Right cardiac atrium (tissue), 5 donors: Measurements from ENCODE around the gene CRLF2. TPM values are rescaled to one million over a fixed set of nuclear protein-coding genes. Genes with fewer than 3 reads are reported as not detected.
"Not testable (repeated sequence)": the region's sequence is repeated elsewhere in the genome, so short reads cannot be mapped to it uniquely, and the experiment has no call there.

Experiments used
- ATAC-seq, 2 donors: fragments of 200-7000 bp; cut with Tn5 transposase; one replicate each; pipeline versions ENCODE4 v1.8.0 to v1.9.1; 2020; ENCODE audit warnings: moderate library complexity in 2 of 2, mild to moderate bottlenecking in 1 of 2
- DNase-seq, 3 donors: peaks; one replicate each; pipeline ENCODE4 v3.0.0-alpha.2; 2020
- H3K27ac ChIP-seq: one replicate; pipeline ENCODE4 v1.5.1; 2013; ENCODE audit warnings: mild to moderate bottlenecking, low read length, control low read depth, moderate library complexity
- H3K27me3 ChIP-seq: one replicate; pipeline ENCODE4 v1.6.1; 2013; ENCODE audit not compliant: control insufficient read depth, insufficient read depth
- H3K4me1 ChIP-seq: one replicate; pipeline ENCODE4 v1.6.1; 2013; ENCODE audit warnings: low read length; ENCODE audit not compliant: control insufficient read depth, insufficient read depth
- H3K4me3 ChIP-seq: one replicate; pipeline ENCODE4 v1.5.1; 2013; ENCODE audit warnings: low read length, control low read depth
- H3K9me3 ChIP-seq: one replicate; pipeline ENCODE4 v1.6.1; 2013; ENCODE audit warnings: low read length; ENCODE audit not compliant: control insufficient read depth
- WGBS: extraction: QIAGEN DNeasy Blood & Tissue Kit; methylation state at CpG from one replicate; pipeline ENCODE4 v1.1.7; 2013; 5-methylcytosine and 5-hydroxymethylcytosine counted together
- intact Hi-C, 4 donors: fragments of 100-400 bp; cut with DNase I; formaldehyde crosslinking; loops; one replicate each; pipeline versions ENCODE4 v1.11.0 to v1.14.0; 2022 to 2023
- long read RNA-seq, 4 donors: library from polyadenylated mRNA; unstranded; transcript quantifications; one replicate each; pipeline ENCODE4 v2.0.0, GENCODE V29; 2020 to 2021
- polyA plus RNA-seq: library from polyadenylated mRNA; stranded (reverse); fragments of 200-250 nt; gene quantifications from one replicate; pipeline ENCODE4 v1.2.3, GENCODE V29; 2013
- total RNA-seq, 4 donors: library from RNA; stranded (reverse); fragmentation: NEBNext Ultra II Directional; extraction: Animal tissue kit (Norgen Biotek cat#: 25700); gene quantifications; one replicate each; pipeline ENCODE4 v1.2.1, GENCODE V29; 2021
- donor health status: healthy with polysubstance abuse.
- donor health status: DM: no; HTN: yes; CAD: no.
- donor health status: DM: no; HTN: no; CAD: no.
- donor health status: DM: no; HTN: yes; CAD: no; lungs with severe emphysema.
- donor health status: DM: yes; HTN: yes; CAD: no.

CRLF2 gene, protein sequence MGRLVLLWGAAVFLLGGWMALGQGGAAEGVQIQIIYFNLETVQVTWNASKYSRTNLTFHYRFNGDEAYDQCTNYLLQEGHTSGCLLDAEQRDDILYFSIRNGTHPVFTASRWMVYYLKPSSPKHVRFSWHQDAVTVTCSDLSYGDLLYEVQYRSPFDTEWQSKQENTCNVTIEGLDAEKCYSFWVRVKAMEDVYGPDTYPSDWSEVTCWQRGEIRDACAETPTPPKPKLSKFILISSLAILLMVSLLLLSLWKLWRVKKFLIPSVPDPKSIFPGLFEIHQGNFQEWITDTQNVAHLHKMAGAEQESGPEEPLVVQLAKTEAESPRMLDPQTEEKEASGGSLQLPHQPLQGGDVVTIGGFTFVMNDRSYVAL
- total RNA-seq (not detected), polyA plus RNA-seq (not detected)
- long read RNA-seq, donor 1, result 0 reads
- long read RNA-seq, donor 2, result 0 reads
- long read RNA-seq, donor 3, result 0 reads
- long read RNA-seq, donor 4, result 0 reads

DNA sequence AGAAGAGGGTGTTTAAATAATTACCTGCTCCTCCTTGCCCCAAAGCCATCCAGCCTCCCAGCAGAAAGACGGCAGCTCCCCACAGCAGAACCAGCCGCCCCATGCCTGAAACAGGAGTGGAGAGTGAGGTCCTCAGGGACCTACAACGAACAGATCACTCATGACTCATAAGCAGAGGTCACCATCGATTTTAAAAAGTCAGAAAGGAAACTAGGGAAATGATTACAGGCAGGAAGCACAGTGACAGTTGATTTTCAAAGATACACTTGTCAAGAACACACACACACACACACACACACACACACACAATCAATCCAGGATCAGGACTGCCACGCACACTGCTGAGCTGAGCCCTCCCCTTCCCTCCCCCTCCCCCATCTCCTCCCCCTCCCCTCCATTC lies at the start of gene CRLF2:
Gene CRLF2 (minus strand): TSS at position 118 of the 400 bp plus-strand sequence. CDS start 15 bp downstream, at position 103.
- no peaks in the 10 kb centered on the region for H3K27me3 ChIP-seq
- H3K9me3 ChIP-seq, result no peaks in the 10 kb centered on the region
- H3K4me1 ChIP-seq, result no peaks in the 10 kb centered on the region
- DNase-seq (no peak), ATAC-seq (no peak)
- intact Hi-C loops, result no loop called here
- H3K4me3 ChIP-seq, result no peak within 1 kb of the TSS
- WGBS, result 32% methylated on average over 5 of the region's 5 CpGs
- H3K27ac ChIP-seq, result no peak within 1 kb of the TSS

DNA sequence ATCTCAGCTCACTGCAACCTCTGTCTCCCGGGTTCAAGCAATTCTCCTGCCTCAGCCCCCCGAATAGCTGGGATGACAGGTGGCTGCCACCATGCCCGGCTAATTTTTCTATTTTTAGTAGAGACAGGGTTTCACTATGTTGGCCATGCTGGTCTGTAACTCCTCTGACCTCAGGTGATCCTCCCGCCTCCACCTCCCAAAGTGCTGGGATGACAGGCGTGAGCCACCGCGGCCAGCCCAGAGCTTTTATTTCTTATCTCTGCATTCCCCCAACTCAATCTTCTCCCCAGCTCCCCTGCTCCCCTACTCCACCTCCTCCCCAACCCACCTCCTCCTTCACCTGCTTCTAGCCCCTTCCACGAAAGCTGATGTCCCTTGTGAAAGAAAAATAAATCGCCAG lies 49.3 kb upstream of the CRLF2 start:
- DNase-seq, H3K9me3 ChIP-seq, ATAC-seq, H3K4me1 ChIP-seq, H3K27ac ChIP-seq, intact Hi-C loops, H3K27me3 ChIP-seq, H3K4me3 ChIP-seq: not testable (repeated sequence)
- 84% methylated on average over 9 of the region's 9 CpGs for WGBS

- DNase-seq (no peak), ATAC-seq (no peak)
- intact Hi-C loops, result no loop called here
- Histone ChIP-seq H3K9me3 (no peaks in the 10 kb centered on the region), H3K4me1 (no peaks in the 10 kb centered on the region), H3K27me3 (no peaks in the 10 kb centered on the region), H3K27ac (no peak overlapping the region), H3K4me3 (no peak overlapping the region)
- WGBS, result 48% methylated on average over 5 of the region's 5 CpGs
These were observed 48.8 kb upstream of the CRLF2 start for GRCh38 chrX:1261285-1261684.

- Histone ChIP-seq H3K27ac (no peak overlapping the region), H3K4me1 (peaks cover 4% of the 10 kb centered on the region), H3K27me3 (no peaks in the 10 kb centered on the region), H3K4me3 (no peak overlapping the region), H3K9me3 (no peaks in the 10 kb centered on the region)
- intact Hi-C loops, result no loop called here
- no peak for DNase-seq
- no peak for ATAC-seq
- 94% methylated on average over 3 of the region's 3 CpGs for WGBS
These were observed 40.4 kb upstream of the CRLF2 start for GRCh38 chrX:1252861-1253260.

DNA sequence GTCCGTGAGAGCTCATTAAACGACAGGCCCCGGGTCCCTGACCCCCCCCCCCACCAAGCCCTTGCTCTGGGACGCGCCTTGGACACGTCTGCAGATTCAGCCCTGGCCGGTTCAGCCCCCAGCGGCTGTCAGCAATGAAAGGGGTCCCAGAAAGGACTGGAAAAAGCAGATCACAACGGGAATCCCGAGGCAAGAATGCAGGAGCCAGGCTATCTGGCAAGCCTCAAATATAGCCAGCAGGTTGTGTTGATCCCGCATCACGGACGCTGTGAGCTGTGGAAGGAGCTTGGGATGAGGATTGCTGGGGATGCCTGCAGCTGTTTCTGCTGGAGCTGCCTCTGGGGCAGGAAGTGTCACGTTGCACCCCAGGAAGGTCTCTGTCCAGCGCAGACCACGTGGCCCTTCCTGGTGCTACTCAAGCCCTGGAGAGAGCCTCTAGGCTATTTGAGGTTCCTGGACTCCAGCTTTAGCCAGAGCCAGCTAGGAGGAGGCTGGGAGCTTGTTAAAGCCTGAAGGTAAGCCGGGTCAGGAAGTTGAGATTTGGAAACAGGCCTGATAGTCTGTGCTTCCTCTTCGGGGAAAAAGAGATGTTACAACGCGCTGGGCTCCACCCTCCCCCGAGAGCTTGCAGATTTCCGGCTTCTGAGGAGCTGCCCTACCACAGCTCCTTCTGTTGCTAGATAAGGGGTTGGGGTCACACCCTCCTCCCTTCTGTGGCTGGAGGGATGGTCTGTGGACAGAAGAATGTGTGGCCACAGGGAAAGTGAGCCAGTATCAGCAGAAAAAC lies 36.8 kb upstream of the CRLF2 start:
- Histone ChIP-seq H3K27me3 (no peaks in the 10 kb centered on the region), H3K4me3 (peak overlapping the region; percentile 6), H3K4me1 (peaks cover 4% of the 10 kb centered on the region), H3K9me3 (no peaks in the 10 kb centered on the region), H3K27ac (peak overlapping the region; percentile 48)
- DNase-seq, result peak; percentile 52 to 85 (median 79)
- ATAC-seq, result peak; percentile 89 to 91
- WGBS, result 2% methylated on average over 22 of the region's 22 CpGs
- intact Hi-C loops, result no loop called here

- intact Hi-C loops, result no loop called here
- DNase-seq (peak in 1 of 3 donors; percentile 55), ATAC-seq (no peak)
- peak overlapping the region; percentile 6 for H3K27ac ChIP-seq
- peak overlapping the region; percentile 6 for H3K4me3 ChIP-seq
- H3K4me1 ChIP-seq, result peaks cover 4% of the 10 kb centered on the region
- no peaks in the 10 kb centered on the region for H3K9me3 ChIP-seq
- WGBS, result 2% methylated on average over 34 of the region's 34 CpGs
- H3K27me3 ChIP-seq, result no peaks in the 10 kb centered on the region
These were observed 36.0 kb upstream of the CRLF2 start for GRCh38 chrX:1248331-1249061.

DNA sequence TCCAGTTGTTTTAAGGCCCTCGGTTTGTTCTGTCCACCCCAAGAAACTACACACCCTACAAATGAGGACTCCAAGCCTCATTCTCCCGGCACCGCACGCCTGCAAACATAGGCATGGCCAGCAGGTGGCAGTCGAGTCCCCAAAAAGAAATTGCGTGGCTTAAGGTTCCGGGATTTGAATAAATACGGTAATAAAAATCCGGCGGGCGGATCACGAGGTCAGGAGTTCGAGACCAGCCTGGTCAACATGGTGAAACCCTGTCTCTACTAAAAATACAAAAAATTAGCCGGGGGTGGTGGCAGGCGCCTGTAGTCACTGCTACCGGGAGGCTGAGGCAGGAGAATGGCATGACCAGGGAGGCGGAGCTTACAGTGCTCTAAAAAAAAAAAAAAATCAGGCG lies 34.4 kb upstream of the CRLF2 start:
- peak in 1 of 2 donors; percentile 60 for ATAC-seq
- 11% methylated on average over 18 of the region's 18 CpGs for WGBS
- Histone ChIP-seq H3K9me3 (no peaks in the 10 kb centered on the region), H3K4me3 (no peak overlapping the region), H3K4me1 (peaks cover 4% of the 10 kb centered on the region), H3K27me3 (no peaks in the 10 kb centered on the region), H3K27ac (no peak overlapping the region)
- DNase-seq, result peak; percentile 56 to 87 (median 84)
- intact Hi-C loops, result no loop called here

DNA sequence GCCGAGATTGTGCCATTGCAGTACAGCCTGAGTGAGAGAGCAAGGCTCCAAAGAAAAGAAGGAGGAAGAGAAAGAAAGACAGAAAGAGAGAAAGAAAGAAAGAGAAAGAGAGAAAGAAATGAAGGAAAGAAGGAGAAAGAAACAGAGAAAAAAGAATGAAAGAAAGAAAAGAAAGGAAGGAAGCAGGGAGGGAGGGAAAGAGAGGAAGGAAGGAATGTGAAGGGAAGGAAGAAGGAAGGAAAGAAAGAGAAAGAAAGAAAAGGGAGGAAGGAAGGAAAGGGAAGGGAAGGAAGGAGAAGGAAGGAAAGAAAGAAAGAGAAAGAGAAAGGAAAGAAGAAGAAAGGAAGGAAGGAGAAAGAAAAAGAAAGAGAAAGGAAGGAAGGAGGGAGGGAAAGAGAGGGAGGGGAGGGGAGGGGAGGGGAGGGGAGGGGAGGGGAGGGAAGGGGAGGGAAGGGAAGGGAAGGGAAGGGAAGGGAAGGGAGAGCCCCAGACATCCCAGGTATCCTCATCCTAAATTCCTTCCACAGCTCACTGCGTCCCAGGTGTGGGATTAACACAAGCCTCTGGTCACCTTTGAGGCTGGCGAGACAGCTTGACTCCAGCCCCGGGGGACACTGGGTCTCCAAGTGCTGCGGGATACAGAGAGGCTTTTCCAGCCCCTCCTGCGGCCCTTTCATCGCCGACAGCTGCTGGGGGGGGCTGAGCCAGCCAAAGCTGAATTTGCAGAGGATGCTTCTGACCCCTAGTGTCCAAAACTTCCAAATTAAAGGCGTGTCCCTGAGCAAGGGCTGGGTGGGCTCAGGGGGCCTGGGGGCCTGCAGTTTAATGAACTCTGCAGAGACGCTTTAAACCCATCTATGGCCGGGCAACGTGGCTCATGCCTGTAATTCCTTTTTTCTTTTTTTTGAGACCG lies 32.0 kb upstream of the CRLF2 start:
- H3K9me3 ChIP-seq, result no peaks in the 10 kb centered on the region
- no peaks in the 10 kb centered on the region for H3K27me3 ChIP-seq
- H3K4me3 ChIP-seq, result no peak overlapping the region
- ATAC-seq (no peak), DNase-seq (no peak)
- intact Hi-C loops, result no loop called here
- H3K27ac ChIP-seq, result no peak overlapping the region
- 21% methylated on average over 13 of the region's 13 CpGs for WGBS
- H3K4me1 ChIP-seq, result peaks cover 3% of the 10 kb centered on the region

DNA sequence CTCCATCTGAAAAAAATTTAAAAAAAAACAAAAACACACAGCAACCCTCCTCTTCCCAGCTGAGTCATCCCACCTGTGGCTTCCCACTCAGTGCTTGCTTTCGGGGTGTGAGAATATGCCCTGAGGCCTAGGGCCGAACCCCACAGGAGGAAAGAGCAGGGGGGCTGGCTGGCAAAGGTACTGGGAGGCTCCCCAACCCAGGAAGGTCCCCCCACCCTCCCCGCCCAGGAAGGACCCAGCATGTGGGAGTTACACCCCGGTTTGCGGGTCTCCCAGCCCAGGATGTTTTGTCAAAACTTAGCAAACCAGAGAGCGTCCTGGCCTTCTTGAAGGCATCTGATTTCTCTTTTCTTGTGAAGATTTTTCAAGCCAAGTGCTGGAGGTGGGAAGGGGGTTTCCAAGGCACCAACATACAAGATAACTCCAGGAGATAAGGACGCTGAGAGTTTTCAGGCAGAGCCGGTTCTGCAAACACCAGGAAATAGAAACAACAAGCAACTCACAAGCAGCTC lies 30.5 kb upstream of the CRLF2 start:
- WGBS, result 29% methylated on average over 8 of the region's 8 CpGs
- no peak for ATAC-seq
- intact Hi-C loops, result no loop called here

GRCh38 chrX:1240551-1240950 lies 28.1 kb upstream of the CRLF2 start:
- H3K4me3 ChIP-seq, DNase-seq, intact Hi-C loops, H3K27ac ChIP-seq, H3K27me3 ChIP-seq, ATAC-seq, H3K4me1 ChIP-seq, H3K9me3 ChIP-seq: not testable (repeated sequence)
- WGBS, result 84% methylated on average over 9 of the region's 10 CpGs

More for the DNA sequence above, 30.5 kb upstream of the CRLF2 start:
- H3K4me3 ChIP-seq, result no peak overlapping the region
- no peak for DNase-seq
- H3K27me3 ChIP-seq, result no peaks in the 10 kb centered on the region
- H3K4me1 ChIP-seq, result no peaks in the 10 kb centered on the region
- H3K9me3 ChIP-seq, result no peaks in the 10 kb centered on the region
- no peak overlapping the region for H3K27ac ChIP-seq
